ENCODE measurements around the gene JMJD6.
A peak's percentile ranks its signal among the peaks of the same experiment; 100 is the strongest.
"Not testable (repeated sequence)": the region's sequence is repeated elsewhere in the genome, so short reads cannot be mapped to it uniquely, and the experiment has no call there.

Gene JMJD6

DNA sequence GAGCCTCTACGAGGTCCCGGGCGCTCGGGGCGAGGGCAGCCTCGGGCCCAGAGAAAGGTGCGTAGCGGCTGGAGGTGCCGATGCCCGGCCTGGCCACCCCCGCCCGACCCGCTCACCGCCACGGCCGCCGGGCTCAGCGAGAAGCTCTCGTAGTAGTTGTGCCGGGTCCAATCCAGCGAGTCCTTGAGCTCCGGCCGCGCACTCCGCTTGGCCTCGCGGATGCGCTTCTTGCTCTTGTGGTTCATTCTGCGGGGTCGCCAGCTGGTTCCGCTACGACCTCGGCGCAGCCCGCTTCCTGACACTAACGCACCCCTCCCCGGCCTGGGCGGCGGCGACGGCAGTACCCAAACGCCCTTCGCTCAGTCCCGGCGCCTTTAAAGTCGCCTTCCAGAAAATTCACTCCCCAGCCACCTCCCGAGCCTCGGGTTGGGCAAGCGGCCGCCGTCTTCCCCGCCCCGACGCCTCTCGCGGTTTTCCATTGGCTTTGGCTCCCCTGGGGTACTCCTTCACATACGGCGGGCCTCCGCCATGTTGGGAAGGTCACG, at the start of gene JMJD6:
Gene JMJD6, minus strand, starts transcription at position 376 of the 545 bp plus-strand sequence. Its CDS starts 131 bp downstream, at position 245.
- DNase-seq (ENCODE audit: low spot score): peak; percentile 98

DNA sequence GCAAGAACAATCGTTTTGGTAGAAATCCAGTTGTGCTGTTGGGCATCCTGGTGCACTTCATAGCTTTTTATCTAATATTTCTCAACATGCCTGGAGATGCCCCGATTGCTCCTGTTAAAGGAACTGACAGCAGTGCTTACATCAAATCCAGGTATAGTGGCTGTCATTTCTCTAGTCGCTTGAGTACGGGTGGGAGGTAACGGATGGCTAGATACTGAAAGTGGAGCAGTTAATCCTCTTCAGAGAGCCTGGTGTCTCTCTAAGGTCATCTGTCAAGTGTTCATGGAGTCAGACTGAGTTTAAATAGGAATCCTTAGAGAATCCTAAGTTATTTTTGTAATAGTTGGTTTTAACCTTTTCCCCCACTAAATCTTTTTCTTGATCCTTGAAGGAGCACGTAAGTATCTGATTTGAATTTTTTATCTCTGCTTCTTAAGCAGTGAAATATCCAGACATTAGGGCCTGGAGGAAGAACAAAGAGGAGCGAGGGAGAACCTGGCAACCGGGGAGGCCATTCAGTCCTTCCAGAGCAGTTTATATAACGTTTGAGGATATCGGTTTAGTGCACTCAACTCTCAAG, 48.7 kb upstream of the JMJD6 start:
- DNase-seq (ENCODE audit: low spot score): no peak

DNA sequence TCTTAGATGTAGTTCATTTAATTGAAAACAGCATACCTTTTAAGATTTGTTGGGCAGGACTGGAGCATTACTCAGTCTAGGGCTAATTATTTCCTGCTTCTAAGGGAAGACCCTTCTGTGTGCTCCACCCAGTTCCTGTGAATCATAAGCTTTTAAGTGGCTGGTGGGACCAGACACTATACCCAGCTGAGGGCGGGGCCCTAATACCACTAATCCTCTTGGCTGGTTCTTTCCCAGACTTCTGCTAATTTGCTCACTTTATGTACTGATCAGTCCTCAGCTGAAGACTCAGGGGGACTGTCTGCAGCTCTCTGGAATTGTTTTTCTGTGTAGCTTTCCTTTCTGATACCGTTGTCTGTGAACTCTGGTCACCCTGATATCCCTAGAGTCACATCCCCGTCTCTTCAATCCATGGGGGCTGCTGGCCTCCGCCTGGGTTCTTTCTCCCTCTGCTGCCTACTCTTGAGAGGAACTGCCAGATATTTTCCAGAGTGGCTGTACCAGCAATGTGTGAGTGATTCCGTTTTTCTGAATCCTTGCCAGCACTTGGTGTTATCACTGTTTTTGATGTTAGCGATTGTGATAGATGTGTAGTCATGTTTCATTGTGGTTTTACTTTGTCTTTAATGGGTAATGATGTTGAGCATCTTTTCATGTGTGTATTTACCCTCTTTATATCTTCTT, 46.6 kb upstream of the JMJD6 start:
- DNase-seq (ENCODE audit: low spot score): peak; percentile 69

DNA sequence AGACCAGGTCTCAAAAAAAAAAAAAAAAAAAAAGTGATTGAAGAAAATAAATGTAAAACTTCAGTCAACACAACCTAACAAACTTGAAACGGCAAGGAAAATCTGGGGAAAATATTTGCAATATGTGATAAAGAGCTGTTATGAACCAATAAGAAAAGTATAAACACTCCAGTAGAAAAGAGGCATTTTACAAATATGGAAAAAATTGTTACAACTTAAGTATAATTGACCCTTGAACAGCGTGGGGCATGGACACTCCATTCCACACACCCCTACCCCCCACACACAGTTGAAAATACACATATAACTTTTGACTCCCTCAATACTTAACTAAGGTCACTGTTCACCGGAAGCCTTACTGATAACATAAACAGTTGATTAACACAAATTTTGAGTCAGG, 32.2 kb upstream of the JMJD6 start:
- no peak for DNase-seq (ENCODE audit: low spot score)

DNA sequence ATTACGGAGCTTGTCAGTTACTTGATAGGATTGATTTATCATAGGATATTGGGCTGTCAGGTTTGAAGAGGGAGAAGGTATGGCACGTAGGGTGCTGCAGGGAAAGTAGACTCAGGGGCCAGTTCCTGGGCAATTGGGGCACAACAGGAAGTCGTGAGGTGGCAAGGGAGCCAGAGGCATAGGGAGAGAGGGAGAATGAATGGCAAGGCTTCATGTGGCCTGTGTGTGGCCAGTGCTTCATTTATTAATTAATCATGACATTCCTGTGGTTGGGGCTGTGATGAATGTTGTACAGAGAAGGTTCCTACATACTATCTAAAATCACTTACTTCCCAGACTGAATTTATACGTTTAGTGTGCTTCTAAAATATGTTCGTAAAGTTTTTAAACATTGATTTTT, 30.9 kb upstream of the JMJD6 start:
- no peak for DNase-seq (ENCODE audit: low spot score)

DNA sequence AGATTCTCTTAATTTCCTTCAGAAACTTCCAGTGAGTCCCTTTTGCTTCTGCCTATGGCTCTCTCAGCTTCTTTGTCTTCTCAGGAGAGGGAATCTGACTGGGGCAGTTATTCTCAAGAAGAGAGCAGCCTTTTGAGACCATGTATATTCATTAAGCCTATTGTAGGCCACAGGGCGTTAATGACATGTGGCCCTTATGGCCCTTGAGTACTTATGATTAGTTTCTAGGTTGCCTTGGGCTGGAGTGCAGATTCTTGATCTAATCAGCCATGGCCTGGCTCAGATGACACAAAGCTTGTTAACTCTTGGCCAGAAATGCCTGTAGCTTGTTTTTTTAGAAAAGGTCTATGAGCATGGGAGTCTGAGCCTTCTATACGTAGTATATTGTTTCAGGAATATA, 28.9 kb upstream of the JMJD6 start:
- DNase-seq (ENCODE audit: low spot score): no peak

DNA sequence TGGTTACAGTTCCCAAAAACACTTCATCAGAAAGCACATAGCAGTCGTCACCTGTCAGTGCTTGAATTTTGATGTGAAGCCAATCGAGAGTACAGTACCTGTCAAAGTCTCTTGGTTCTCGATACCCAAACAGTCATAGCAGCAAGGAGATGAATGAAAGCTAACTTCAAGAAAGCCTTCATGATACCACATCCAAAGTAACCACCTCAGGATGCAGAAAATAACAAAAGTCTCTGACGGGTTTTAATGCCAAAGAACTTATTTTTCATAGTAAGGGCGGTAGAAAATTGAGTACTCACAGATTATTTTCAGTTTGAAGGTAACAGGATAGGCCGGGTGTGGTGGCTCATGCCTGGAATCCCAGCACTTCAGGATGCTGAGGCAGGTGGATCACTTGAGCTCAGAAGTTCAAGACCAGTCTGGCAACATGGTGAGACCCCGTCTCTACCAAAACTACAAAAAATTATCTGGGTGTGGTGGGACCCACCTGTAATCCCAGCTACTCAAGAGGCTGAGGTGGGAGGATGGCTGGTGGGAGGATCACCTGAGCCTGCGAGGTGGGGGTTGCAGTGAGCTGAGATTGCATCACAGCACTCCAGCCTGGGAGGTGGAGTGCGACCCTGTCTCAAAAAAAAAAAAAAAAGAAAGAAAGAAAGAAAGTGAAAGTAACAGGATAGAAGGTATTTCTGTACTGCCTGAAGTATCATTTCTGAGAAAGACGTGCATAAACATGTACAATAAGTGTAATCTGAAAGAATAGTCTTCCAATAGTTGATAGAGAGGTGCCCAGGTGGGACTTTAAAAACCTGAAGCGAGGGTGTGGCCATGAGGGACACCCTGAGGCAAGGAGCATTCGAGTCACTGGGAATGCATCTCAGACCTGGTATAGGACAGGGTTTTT, 26.9 kb upstream of the JMJD6 start:
- peak; percentile 58 for DNase-seq (ENCODE audit: low spot score)

DNA sequence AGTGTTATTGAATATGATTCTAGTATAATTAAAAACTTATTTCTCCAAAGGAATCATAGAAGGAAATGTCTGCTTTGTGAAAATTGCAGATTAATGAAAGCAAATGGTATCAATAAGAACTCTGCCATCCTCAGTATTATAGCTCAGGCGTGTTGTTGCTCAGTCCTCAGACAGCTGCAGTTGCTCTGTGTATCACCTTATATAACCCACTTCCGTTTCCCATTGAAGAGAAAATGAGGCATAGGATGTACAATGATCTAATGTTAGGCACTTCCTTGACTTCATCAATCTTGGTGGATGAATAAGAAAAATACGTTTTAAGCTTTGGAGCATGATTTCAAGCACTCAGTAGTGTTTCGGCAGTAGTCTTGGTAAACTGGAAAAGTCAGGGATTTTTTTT, 25.6 kb upstream of the JMJD6 start:
- peak; percentile 45 for DNase-seq (ENCODE audit: low spot score)

DNA sequence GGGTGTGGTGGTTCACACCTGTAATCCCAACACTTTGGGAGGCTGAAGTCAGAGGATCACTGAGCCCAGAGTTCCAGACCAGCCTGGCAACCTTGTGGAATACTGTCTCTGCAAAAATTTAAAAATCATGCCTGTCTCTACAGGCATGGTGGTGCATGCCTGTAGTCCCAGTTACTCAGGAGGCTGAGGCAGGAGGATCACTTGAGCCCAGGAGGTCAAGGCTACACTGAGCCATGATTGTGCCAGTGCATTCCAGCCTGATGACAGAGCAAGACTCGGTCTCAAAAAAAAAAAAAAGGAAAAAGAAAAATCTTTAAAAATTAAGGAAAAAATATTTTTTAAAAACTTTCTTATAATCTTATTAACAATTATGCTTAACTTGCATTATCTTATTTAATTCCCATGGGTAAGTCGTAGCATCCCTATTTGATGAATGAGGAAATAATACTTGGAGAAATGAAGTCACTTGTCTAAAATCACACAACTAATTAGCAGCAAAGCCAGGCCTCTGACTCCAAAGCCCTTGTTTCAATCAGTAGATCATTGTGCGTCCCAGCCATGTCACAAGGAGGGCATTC, 25.1 kb upstream of the JMJD6 start:
- DNase-seq (ENCODE audit: low spot score): no peak

DNA sequence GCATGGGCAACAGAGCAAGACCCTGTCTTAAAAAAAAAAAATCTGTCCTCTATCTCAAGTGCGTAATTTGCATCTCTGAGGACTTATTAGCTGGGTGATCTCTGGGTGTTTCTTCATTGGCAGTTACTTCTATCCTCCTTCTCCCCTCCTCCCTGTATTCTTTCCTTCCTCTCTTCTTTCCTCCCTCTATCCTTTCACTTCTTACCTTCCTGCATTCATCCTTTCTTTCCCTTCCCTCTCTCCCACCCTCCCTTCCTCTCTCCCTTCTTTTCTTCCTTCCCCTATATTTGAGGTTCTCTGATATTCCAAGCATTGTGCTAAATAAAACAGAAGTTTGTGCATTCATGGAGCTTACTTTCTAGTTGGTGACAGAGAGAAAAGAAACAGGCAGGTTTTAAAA, 22.3 kb upstream of the JMJD6 start:
- no peak for DNase-seq (ENCODE audit: low spot score)

DNA sequence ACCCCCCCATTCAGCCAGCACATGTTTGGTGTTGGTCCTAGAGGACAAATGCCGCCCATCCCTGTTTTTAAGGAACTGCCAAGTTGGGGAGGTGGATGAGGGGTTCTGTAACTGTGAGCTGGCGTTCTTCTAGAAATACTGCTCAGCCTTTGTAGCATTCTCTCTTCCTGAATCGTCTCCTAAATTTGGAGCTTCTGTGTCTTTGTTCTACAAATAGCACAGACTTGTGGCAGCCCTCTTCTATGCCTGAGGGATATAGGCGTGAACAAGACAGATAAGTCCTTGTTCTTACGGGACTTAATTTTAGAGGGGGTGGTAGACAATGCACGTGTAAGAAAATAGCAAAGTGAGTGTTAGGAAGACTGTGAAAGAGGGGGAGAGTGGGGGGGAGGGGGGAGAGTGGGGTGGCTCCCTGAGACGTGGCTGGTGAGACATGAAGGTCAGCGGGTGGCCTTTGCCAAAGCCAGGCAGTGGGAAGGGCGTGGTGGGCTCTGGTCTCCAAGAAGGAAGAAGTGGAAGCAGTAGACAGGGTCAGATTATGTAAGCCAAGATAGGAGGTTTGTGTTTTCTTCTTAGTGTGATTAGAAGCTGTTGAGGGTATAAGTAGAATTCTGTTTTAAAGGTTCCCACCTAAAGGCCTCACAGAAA, 21.4 kb upstream of the JMJD6 start:
- no peak for DNase-seq (ENCODE audit: low spot score)

DNA sequence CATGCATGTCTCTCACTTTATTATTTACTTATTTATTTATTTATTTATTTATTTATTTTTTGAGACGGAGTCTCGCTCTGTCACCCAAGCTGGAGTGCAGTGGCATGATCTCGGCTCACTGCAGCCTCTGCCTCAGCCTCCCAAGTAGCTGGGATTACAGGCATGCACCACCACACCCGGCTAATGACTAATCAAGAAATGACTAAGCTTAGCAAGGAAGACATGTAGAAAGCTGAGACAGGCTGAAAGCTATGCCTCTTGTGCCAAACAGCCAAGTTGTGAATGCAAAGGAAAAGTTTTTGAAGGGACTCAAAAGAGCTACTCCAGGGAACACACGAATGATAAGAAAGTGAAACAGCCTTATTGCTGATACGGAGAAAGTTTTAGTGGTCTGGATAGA, 19.4 kb upstream of the JMJD6 start:
- not testable (repeated sequence) for DNase-seq (ENCODE audit: low spot score)

DNA sequence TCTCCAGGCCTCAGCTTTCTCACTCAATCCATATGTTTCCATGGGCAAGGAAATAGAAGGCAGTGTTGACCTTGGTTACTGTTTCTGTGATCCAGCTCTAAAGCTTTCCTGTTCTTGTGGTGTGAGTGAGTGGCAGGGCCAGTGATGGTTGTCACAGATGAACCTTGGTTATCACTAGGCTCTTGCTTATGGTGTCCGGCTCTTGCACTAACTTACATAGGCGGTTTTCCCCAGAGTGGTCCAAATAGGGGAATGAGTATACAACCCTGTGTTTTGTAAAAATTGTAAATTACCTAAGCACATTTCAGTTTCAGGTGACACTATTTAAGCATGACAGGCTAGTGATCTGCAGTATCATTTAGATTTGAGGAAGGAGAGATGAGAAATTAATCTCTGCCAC, 18.3 kb upstream of the JMJD6 start:
- no peak for DNase-seq (ENCODE audit: low spot score)

DNA sequence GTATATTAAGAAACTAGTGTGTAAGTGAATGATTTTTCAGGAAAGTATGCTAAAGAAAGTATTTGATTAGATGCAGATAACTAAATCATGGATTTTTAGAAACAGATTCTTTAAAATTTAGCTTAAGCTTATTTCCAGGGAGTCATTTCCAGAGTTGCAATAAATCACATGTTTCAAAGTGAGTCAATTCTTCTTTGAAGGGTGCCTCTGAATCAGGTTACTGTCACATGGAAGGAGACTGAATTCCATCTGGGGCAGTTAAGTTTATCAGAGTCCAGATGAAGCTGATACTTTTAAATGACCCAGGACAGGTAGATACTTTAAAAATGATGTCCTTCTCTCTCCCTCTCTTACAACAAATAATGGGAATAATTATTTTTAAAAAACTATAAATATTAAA, 16.6 kb upstream of the JMJD6 start:
- DNase-seq (ENCODE audit: low spot score): no peak

DNA sequence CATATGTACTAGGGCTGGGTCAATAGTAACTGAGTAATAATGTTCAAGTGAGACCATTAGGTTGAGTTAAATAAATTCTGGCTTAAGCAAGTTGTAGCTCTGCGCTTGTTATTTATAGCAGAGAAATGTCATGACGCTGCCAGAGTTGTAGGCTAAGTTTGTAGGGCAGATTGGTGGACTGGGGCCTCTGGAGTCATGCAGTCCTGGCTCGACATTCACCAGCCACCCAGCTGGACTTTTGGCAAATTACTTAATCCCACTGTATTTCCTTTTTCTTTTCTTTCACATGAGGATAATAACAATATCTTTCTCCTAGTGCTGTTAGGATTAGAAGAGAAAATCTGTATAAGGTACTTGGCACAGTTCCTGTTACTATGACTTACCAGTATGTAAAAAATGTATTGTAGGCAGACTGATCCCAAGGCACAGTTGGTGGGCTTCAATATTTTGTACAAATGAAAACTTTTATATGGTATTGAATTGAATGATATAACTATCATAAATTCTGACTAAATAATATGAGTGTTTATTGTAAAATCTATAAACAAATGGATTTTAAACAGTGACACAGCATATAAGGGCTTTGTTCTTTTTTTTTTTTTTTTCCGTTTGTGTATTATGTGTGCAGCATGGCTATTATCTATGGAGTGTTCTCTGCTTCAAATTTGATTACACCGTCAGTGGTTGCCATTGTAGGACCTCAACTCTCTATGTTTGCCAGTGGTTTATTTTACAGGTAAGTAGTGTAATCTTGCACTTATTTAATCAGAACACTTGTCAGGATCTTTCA, 14.1 kb upstream of the JMJD6 start:
- DNase-seq (ENCODE audit: low spot score): no peak

DNA sequence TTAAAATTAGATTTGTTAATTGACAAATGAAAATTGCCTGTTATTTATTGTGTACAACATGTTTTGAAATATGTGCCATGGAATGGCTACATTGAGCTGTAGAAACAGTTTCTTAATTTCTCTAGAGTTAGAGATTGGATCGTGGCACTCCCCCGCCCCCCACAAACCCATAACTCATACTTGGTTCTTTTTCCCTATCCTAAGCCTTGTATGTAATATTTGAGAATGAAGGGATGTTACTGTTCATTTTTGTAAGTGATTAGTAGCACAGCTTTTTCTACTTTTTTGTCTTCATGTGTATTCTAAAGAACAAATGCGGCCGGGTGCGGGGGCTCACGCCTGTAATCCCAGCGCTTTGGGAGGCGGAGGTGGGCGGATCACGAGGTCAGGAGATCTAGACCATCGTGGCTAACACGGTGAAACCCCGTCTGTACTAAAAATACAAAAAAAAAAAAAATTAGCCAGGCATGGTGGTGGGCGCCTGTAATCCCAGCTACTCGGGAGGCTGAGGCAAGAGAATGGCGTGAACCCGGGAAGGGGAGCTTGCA, 13.2 kb upstream of the JMJD6 start:
- DNase-seq (ENCODE audit: low spot score): not testable (repeated sequence)

DNA sequence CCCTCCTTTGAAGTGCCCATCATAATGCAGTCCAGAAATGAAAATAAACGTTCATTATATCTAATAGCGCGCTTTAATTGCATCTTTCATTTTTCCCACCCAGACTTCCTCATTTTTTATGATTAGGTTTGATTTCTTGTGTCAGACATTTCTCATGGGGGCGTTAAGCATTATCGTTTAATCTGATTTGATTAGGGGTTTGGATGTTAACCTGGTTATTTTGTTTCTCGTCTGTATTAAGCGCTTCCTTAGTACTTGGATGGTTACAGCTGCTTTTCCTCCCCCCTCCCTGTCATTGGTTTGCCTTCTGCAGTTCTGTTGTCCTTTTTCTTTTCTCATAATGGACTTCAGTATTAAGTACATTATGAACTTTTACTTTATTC, 12.1 kb upstream of the JMJD6 start:
- no peak for DNase-seq (ENCODE audit: low spot score)

DNA sequence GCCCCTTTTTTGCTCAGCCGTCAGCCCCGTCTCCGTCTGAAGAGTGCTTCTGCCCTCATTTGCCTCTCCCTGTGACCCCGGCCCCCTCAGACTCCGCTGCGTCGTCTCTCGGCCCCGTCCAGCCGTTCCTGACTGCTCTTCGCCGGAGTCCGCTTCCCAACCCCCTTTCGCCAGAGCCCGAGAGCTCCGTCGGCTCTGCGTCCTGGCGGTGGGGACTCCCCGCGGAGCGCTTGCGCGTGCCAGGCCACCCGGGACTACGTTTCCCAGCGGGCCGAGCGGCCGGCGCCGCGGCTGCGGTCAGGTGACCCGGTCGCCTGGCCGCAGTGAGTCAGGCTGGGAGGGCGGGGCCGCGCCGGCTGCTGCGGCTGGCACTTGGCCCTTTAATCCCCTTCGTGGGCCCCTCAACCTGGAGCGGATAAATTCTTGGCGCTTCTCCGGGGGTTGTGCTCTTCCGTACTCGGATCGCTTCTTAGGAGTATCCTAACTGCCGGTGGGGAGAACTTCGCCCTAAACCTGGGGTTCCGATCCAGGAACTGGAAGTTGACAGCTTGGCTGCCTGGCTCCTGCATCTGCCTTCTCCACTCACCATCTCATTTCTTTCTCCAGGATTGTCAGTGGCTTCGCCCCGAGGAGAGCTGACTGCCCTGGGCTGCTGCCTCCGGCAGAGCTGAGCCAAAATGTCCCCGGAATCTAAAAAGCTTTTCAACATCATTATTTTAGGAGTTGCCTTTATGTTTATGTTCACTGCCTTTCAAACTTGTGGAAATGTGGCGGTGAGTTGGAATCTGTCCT, 11.5 kb upstream of the JMJD6 start, which contains the start of gene MFSD11:
Gene MFSD11, plus strand, starts transcription at position 444 of the 792 bp plus-strand sequence. Its CDS starts 234 bp downstream, at position 678.
- peak; percentile 91 for DNase-seq (ENCODE audit: low spot score)

DNA sequence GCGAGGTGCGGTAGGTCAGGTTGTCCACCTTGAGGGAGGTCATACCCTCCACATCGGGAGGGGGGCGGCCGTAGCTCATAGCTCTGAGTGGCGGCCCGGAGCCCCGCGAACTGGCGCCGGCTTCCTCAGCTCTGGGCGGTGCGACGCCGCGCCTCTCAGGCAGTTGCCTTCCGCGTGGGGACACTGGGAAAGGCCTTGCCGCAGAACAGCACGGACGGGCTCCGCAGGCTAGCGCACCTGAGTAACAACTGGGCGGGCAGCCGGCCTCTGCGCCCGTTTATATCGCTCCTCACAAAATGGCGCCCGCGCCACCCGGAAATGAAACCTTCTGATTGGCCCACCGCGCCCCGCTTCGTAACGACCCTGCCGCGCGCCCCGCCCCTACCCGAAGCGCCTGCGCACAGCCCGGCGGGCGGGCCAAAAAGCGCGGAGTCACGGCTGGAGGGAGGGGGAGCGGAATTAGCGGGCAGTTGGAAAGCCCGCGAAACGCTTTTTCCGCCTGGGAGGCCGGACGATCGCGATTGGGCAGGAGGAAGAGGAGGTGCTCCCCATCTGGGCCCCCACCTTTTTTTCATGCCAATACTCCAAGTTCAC, 10.8 kb upstream of the JMJD6 start, which contains the start of gene SRSF2:
Gene SRSF2, minus strand, starts transcription at position 250 of the 594 bp plus-strand sequence. Its CDS starts 171 bp downstream, at position 79.
- peak; percentile 98 for DNase-seq (ENCODE audit: low spot score)
